Measurements from ENCODE around the gene SCML1.
"Not testable (repeated sequence)": the region's sequence is repeated elsewhere in the genome, so short reads cannot be mapped to it uniquely, and the experiment has no call there.

SCML1 gene

DNA sequence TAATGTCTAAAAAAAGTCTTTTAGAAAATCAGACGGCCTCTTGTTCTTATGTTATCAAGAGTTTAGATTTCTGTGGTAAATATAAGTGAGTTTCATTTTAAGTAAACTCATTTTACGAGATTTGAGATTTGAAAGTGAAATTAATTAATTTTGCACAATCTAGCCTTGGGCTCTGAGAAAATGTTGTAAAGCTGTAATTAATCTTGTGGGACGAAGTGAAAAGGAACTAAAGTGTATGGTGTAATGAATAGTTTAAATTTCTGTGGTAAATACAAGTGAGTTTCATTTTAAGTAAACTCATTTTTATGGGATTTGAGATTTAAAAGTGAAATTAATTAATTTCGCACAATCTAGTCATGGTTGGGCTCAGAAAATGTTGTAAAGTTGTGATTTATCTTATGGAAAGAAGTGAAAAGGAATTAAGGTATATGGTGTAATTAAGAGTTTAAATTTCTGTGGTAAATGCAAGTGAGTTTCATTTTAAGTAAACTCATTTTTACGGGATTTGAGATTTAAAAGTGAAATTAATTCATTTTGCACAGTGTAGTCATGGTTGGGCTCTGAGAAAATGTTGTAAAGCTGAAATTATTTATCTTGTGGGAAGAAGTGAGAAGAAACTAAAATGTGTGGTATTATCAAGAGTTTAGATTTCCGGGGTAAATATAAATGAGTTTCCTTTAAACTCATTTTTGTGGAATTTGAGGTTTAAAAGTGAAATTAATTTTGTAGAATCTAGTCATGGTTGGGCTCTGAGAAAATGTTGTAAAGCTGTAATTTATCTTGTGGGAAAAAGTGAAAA lies 1.6 kb downstream of the SCML1 start:
- DNase-seq (ENCODE audit: low read depth): no peak

DNA sequence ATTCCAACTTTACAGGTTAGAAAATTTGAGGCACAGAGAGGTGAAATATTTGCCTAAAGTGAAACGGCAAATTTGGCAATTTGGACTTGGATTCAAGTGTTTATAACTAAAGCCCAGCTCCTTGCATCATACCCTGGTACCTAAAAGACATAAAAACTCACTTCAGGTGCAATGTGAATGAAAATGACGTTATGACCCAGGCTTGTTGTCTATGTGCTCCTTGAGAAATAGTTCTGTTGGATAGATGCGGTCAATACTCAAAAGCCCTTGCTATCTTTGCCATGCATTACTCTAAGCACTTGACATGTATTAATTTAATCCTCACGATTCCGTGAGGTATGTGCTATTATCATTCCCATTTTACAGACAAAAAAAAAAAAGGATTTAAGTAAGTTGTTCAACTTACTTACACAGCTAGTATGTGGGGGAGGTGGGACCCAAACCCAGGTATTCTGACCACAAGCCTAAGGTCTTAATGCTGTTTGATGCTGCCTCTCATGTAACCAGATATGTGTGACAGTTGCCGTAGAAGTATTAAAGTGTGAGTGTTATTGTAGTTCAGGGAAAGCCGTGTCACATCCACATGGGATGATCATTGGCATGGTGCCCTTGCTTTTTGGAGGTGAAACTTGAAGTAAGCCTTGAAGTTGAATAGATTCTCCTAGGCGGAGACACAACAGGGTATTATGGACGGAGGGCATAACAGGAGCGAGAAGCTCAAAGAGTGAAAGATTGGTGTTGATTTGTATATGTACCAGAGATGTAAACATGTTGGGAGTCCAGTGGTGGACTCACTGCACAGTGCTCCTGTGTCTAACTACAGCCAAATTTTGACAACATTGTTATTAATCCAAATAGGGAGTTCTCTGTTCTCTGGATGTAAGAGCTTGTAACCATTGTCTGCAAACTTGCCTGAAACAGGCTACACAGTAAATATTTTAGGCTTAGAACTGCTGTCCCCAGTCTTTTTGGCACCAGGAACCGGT lies 3.1 kb downstream of the SCML1 start:
- DNase-seq (ENCODE audit: low read depth): no peak

DNA sequence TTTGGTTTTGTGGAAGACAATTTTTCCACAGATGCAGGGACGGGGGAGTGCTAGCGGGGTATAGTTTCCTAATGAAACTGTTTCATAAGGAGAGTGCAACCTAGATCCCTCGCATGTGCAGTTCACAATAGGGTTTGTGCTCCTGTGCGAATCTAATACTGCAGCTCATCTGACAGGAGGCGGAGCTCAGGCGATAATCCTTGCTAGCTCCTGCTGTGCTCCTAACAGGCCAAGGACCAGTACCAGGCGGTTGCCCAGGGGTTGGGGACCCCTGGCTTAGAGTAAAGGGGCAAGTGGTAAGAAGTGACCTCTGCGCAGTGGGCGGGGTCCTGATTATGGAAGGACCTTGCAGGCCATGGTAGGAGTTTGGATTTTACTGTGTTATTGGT lies 3.8 kb downstream of the SCML1 start:
- DNase-seq (ENCODE audit: low read depth): no peak

DNA sequence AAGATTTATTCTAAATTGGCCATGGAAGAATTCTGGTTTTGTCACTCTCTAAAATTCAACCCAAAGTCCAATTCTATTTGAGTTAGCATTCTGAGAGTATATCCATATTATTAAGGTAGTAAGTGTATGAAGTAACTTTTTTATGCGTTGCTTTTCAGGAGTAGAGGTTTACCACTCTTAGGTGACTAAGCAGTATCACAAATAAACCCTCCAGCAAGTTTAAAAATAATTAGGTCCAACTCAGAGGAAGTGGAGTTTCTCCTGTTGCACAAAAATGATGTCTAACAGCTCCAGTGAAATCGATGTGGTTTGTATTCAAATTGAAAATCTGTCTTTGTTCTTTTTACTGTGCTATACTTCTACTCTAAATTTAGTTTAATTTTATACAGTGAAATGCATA lies 6.6 kb downstream of the SCML1 start:
- DNase-seq (ENCODE audit: low read depth): no peak

DNA sequence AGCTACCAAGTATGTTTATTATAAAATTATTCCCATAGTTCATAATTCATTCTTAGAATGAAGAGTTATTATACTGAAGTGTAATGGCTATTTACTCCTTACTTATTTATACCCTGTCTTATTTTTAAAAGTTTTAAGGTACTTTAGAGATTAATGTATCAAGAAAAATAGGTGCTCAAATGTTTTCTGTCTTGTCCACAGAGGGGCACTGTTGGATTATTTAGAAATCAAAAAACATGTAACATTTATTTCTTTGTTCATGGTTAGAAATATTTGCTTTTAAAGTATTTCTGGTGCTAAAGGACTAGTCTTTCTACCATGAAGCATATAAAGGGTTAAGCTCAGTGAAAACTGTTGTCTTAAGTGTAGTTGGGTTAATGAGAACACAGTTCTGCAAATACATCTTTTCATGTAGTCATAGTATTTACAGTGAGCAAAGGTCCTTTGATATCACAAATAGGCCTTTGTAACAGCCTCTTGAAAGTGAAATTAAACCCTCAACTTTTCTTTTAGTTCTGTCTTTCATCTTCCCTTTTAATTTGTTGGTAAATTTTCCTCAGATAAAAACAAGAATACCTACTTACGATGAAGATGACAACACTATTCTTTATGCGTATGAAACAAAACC lies 7.7 kb downstream of the SCML1 start:
- DNase-seq (ENCODE audit: low read depth): no peak

DNA sequence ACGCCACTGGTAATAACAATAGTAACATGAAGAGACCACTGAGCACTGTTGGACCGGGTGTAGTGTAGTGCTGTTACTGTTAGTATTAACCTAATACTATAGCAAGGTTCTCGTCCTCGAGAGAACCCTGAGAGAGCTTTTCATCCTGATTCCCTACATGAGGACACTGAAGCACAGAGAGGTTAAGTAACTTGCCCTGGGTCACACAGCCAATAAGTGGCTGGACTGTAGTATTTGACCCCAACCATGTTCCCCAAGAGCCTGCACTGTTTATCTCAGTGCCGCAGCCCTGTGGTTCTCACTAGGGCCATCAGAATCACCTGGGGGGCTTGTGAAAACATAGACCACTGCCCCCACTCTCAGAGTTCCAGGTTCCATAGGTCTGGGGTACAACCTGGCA lies 10.4 kb downstream of the SCML1 start:
- DNase-seq (ENCODE audit: low read depth): no peak

DNA sequence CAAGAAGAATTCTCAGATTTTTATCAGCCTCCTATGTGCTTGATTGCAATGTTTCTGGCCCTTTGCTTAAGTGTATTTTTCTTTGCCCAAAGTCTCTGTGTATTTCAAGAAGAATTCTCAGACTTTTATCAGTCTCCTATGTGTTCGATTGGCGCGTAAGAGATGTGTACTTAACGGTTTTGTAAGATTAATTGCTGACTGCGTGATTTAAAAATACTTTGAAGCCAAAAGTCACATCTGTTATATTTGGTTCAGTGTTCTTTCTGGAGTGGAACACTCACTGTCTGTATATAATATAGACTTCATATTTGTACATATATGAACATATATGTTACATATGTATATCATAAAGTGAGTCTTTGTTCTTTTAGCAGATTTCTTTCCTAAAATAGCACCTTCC lies 11.4 kb downstream of the SCML1 start:
- DNase-seq (ENCODE audit: low read depth): no peak

DNA sequence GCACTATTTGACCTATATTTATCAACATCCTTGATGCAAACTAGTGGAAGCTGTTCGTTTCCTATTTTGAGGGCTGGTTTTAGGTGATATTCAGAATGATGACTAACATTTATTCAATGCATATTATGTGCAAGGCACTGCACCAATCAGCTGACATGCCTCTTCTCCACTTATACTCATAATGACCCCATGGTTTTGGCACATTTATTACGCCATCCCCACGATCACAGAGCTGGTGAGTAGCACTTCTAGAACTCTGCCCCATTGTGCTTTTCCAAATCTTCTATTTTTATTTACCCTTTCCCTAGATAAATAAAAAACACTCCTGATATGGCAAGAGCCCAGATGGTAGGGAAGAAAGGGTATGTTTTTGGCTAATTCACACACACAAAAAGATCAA lies 13.1 kb downstream of the SCML1 start:
- no peak for DNase-seq (ENCODE audit: low read depth)

DNA sequence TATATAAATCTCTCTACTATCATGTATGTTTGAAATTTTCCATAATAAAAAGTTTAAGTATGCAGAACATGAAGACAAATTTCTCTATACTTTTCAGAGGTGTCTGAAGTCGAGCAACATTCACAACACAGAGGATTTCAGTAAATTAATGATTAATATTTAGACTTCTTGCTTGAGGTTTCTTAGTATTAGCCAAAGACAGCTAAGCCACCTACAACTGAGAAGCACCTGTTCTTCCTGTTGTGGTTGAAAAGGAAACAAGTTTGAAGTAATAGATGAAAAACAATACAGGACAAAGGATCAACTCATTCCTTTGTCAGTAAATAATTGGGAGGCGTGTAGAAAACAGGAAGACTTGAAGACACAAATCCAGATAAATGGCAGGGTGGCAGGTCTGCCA lies 21.1 kb downstream of the SCML1 start:
- DNase-seq (ENCODE audit: low read depth): no peak

DNA sequence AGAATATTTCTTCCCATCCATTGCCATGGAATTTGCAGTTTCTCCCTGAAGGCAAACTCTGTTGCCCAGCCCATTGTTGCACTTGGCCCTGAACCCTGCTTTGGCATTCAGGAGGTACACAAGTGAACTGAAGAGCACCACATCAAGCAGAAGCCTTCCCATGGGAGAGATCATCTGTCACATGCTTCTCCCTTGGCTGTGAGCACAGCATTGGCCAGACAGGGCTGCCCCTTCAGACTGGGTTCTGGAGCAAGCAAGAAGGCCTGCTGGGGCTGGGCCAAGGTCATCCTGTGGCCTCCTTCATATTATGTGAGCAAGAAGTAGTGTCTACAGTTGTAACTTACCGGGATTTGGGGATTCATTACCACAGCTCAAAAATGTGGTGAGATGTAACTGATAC lies 22.7 kb downstream of the SCML1 start:
- DNase-seq (ENCODE audit: low read depth): no peak

DNA sequence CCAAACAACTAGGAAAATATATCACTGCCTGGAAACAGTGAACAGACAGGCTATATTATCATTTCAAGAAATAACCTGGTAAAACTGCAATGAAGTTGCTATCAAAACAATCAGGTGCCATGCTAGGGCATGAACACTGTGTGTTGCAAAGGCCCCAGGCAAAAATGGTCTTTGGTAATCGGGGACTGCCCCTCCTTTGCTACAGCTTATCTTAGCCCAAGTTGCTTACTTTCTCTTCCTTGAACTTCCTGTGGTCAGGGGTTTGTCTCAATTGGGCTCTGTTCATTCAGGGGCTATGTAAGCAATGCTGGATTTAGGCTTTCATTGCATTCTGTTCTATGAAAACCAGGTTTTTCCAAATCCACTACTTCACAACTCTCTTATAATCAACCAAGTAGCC lies 30.4 kb downstream of the SCML1 start:
- DNase-seq (ENCODE audit: low read depth): no peak

DNA sequence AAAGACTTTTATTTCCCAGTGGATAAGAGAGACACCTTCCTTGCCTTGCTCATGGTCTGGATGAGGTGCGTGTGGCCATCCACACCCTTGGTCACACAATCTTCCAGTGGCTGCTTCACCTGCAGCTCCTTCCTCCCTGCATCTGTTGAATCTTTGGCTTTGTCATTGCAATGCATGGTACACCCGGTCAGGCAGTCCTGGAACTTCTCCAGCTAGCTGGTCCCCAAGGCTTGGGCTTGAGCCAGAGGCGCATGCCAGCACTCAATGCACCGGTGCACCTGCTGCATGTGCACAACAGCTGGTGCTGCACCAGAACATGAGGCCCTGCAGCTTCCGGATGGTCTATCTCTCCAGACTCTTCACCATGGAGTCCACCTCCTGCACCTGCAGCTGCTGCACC lies 31.7 kb downstream of the SCML1 start:
- no peak for DNase-seq (ENCODE audit: low read depth)

DNA sequence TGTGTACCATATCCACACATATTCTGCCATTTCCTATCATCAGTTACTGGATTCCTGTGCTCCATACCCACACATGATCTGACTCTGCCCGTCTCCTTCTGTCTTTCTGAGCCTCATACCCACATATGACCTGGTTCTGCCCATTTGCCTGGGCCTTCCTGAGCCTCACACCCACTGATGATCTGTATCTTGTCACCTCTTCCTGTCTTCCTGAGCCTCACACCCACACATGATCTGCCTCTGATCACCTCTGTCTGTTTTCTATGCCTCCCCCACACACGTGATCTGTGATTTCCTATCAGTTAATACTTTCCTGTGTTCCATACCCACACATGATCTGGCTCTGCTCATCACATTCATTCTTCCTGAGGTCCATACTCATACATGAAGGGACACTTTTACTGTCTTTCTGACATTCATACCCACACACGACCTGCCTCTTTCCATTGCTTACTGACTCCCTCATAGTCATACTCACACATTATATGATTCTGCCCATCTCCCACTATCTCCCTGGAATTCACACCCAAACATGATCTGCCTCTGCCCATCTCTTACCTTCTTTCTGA lies 32.5 kb downstream of the SCML1 start:
- no peak for DNase-seq (ENCODE audit: low read depth)

DNA sequence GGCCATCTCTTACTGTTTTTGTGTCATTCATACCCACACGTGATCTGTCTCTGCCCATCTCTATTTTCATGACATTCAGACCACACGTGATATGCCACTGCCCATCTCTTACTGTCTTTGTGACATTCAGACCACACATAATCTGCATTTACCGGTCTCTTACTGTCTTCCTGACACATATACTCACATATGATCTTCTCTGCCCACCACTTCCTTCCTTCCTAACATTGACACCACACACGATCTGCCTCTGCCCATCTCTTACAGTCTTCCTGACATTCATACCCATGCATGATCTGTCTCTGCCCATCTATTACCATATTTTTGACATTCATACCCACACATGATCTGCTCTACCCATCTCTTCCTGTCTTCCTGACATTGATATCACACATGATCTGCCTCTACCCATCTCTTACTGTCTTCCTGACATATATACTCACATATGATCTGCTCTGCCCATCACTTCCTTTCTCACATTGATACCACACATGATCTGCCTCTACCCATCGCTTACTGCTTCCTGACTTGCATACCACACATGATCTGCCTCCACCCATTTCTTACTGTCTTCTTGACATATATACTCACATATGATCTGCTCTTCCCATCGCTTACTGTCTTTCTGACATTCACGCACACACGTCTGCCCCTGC lies 36.1 kb downstream of the SCML1 start:
- DNase-seq (ENCODE audit: low read depth): no peak

DNA sequence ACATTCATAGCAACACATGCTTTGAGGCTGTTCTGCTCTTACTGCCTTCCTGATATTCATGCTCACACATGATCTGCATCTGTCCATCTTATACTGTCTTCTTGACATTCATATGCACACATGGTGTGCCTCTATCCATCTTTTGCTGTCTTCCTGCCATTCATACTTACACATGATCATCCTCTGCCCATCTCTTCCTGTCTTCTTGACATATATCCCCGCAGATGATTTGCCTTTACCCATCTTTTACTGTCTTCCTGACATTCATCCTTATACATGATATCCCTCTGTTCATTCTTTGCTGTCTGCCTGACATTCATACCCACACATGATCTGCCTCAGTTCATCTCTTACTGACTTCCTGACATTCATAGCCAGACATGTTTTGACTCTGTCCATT lies 36.8 kb downstream of the SCML1 start:
- no peak for DNase-seq (ENCODE audit: low read depth)

DNA sequence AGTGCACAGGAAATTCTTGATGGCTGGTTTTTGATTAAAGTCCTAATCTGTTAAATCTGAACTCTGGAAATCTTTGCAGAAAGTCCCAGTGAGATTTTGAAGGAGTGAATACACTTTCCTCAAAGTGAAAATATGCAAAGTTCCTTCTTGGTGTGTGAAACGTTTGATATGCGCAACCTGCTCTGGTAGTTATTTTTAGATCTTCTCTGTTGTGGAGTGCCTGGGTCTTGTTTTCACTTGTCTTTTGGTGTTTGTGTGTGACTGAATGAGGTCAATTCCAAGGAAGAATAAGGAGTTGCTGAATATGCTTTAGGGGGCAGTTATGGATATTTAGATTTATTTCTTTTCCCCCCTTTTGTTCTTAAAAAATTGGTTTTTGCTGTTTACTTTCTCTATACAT lies 41.7 kb downstream of the SCML1 start:
- DNase-seq (ENCODE audit: low read depth): no peak

DNA sequence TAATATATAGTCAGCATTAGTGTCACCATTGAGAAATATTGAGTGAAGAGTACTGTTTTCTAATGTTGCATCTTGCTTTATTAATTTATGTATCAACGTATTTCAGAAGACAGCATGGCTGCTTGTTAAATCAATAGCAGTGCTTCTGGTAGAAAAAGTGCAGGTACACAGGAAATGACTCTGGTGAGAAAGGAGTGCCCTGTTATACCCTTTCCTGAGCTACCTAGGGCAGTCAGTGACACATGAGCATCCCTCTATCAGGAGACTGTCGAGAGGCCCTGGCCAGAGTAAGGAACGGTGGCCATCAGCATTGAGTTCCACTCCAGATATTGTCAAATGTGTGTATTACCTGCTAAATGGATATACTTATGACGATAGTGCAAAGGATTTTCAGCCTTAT lies 42.1 kb downstream of the SCML1 start:
- DNase-seq (ENCODE audit: low read depth): no peak

DNA sequence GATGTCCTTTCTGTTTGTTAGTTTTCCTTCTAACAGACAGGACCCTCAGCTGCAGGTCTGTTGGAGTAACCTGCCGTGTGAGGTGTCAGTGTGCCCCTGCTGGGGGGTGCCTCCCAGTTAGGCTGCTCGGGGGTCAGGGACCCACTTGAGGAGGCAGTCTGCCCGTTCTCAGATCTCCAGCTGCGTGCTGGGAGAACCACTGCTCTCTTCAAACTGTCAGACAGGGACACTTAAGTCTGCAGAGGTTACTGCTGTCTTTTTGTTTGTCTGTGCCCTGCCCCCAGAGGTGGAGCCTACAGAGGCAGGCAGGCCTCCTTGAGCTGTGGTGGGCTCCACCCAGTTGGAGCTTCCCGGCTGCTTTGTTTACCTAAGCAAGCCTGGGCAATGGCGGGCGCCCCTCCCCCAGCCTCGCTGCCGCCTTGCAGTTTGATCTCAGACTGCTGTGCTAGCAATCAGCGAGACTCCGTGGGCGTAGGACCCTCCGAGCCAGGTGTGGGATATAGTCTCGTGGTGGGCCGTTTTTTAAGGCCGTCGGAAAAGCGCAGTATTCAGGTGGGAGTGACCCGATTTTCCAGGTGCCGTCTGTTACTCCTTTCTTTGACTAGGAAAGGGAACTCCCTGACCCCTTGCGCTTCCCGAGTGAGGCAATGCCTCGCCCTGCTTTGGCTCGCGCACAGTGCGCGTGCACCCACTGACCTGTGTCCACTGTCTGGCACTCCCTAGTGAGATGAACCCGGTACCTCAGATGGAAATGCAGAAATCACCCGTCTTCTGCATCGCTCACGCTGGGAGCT lies 49.5 kb downstream of the SCML1 start:
- DNase-seq (ENCODE audit: low read depth): not testable (repeated sequence)

DNA sequence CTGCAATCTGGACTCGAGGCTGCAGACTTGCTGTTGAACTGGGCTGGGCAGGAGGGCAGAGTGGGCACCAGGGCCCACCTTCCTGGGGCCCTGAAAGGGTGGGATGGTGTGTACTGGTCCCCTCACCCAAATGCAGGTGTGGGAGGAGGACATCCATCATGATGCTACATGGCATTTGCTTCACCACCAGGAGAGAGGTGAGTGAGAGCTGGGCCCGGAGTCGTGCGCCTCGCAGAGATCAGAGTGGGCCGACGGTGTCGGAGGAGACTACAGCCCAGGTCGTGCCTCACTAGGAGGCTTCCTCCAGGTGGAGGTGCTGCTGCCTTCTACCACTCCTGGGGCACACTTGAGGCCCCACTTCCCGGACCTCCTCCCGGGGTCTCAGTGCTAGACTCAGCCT lies 50.3 kb downstream of the SCML1 start:
- DNase-seq (ENCODE audit: low read depth): no peak

DNA sequence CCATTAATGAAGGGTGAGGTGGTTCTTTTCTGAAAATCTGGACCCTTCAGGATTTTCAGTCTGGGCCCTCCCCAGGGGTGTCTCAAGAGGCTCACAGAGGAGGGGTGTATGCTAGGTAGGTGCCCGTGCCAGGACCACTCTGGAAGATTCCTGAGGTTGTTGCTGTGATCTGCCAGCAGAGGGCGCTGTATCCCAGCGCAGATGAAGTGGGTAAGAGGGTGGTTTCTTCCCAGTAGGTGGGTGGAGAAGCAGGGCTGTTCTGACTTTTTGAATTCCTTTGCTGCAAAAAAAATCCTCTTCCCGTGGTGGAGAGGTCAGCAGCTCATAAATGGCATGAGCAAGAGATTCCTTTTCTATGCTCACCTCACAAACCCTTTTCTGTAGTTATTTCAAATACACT lies 51.1 kb downstream of the SCML1 start:
- DNase-seq (ENCODE audit: low read depth): peak; percentile 3

DNA sequence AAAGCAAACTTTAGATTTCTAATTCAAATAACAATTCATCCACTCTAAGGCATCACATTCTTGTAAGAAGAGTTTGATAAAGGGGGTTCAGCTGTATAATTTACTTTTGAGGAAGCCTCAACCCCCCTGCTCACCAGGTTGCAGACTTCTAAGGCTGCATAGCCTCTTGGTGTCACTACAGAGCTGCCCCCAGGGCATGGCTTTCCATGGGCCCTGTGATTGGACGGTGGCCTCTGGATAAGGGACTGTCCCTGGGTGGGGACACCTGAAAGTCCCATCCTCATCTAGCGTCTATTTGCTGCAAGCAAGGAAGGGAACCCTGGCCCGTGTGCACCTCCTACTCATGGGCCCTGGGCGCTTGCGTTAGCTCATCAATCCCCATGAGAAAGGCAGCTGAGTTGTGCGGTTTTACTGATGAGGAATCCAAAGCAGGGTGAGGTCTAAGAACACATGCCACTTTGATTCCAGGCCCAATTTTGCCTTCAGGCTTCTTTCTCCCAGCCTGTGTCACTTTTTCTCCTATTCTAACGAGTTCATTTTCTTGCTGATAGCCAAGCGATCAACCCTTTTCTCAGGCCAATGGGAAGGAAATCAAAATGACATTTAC lies 51.8 kb downstream of the SCML1 start:
- no peak for DNase-seq (ENCODE audit: low read depth)

Measured in activated gamma-delta T cell treated with anti-CD3 and anti-CD28 coated beads, Interleukin-2, amount 50 U/mL, for 16 hours (primary cell).